WERI-Rb-1 (cell line): ENCODE data around the gene KLHL8.
A peak's percentile ranks its signal among the peaks of the same experiment; 100 is the strongest.

Experiments used
- DNase-seq: peaks from one replicate; pipeline ENCODE4 v3.0.0-alpha.2; 2020
- H3K27ac ChIP-seq: fragments of 250-450 bp; sonication (Bioruptor Pico); 2 replicates; pipeline ENCODE4 v1.5.1; 2020; ENCODE audit warnings: mild to moderate bottlenecking, moderate library complexity
- H3K27me3 ChIP-seq: fragments of 250-450 bp; sonication (Bioruptor Pico); 2 replicates; pipeline ENCODE4 v1.5.1; 2021; ENCODE audit warnings: mild to moderate bottlenecking, low read depth, moderate library complexity; ENCODE audit not compliant: insufficient read depth, severe bottlenecking
- H3K36me3 ChIP-seq: fragments of 250-450 bp; sonication (Bioruptor Pico); 2 replicates; pipeline ENCODE4 v1.5.1; 2020; ENCODE audit warnings: mild to moderate bottlenecking, moderate library complexity
- H3K4me3 ChIP-seq: 2 replicates; pipeline ENCODE4 v1.5.1; 2011; ENCODE audit warnings: low read depth, mild to moderate bottlenecking, control low read depth, low read length
- H3K9me3 ChIP-seq: fragments of 250-450 bp; sonication (Bioruptor Pico); 2 replicates; pipeline ENCODE4 v1.5.1; 2021; ENCODE audit warnings: mild to moderate bottlenecking, moderate library complexity; ENCODE audit not compliant: severe bottlenecking
- TF ChIP-seq, protein P1 (sequence below): IDR thresholded peaks from 2 replicates; pipeline ENCODE4 v1.5.1; 2011; ENCODE audit warnings: low read depth, mild to moderate bottlenecking, control low read depth, inconsistent platforms, low read length

Gene KLHL8

DNA sequence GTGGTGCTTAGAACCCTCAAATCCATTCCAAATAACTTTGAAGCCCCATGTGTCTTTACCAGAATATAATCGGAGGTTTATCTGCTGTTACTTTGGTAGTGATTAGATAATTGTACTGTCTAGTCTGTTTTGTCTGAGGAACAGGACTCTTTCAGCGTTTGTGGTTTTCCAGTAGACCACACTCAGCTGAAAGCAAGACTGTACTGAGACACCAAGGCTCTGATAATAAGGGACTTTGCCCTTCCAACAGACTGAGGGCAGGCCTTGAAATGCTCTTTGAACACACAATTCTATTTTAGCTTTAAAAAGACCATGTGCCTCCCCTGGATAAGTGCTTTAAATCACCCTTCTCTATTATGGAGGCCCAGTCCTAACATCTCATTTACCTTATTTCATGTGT, 76.1 kb downstream of the KLHL8 start:
- no peaks in the 10 kb centered on the region for H3K9me3 ChIP-seq
- H3K4me3 ChIP-seq = no peak overlapping the region
- no peaks in the 10 kb centered on the region for H3K36me3 ChIP-seq
- no peak overlapping the region for H3K27ac ChIP-seq
- TF ChIP-seq, protein P1, sequence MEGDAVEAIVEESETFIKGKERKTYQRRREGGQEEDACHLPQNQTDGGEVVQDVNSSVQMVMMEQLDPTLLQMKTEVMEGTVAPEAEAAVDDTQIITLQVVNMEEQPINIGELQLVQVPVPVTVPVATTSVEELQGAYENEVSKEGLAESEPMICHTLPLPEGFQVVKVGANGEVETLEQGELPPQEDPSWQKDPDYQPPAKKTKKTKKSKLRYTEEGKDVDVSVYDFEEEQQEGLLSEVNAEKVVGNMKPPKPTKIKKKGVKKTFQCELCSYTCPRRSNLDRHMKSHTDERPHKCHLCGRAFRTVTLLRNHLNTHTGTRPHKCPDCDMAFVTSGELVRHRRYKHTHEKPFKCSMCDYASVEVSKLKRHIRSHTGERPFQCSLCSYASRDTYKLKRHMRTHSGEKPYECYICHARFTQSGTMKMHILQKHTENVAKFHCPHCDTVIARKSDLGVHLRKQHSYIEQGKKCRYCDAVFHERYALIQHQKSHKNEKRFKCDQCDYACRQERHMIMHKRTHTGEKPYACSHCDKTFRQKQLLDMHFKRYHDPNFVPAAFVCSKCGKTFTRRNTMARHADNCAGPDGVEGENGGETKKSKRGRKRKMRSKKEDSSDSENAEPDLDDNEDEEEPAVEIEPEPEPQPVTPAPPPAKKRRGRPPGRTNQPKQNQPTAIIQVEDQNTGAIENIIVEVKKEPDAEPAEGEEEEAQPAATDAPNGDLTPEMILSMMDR = no peak
- DNase-seq = no peak
- H3K27me3 ChIP-seq = no peaks in the 10 kb centered on the region

DNA sequence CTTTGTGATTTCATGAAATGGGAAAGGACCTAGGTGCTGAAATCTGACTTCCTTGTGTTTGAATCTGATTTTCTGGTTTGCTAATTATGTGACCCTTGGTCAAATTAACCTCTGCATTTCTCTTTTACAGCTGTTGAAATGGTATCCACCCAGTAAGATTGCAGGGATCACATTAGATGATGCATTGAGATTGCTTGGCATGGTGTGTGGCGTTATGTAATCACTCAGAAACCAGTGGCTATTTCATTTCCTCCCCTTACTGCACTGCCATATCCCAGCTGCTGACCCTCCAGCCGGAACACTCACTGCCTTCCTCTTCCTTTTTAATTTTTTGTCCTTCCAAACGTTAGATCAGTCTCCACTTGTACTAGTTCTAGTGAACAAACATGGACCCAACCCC, 79.0 kb downstream of the KLHL8 start:
- Histone ChIP-seq H3K36me3 (peaks cover 19% of the 10 kb centered on the region), H3K9me3 (no peaks in the 10 kb centered on the region), H3K27me3 (no peaks in the 10 kb centered on the region), H3K4me3 (no peak overlapping the region), H3K27ac (no peak overlapping the region)
- TF ChIP-seq, protein P1 = no peak
- no peak for DNase-seq

DNA sequence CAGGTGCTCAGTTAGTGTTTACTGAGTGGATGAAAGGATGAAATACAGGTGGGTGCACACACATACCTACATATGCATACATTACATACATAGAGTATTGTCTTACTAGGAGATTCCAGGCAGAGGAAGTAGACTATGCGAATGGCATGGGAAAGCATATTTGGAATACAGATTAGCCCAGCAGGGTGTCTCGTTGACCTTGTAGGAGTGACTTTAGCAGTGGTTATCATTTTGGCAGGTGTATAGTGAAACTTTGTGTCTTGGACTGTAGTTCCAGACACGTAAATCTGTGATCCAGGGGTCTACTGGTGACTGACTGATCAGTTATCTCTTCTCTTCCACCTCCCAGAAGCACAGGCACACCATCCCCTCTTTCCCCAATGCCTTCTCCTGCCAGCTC, 86.3 kb downstream of the KLHL8 start:
- no peak for DNase-seq
- H3K36me3 ChIP-seq = peaks cover 86% of the 10 kb centered on the region

DNA sequence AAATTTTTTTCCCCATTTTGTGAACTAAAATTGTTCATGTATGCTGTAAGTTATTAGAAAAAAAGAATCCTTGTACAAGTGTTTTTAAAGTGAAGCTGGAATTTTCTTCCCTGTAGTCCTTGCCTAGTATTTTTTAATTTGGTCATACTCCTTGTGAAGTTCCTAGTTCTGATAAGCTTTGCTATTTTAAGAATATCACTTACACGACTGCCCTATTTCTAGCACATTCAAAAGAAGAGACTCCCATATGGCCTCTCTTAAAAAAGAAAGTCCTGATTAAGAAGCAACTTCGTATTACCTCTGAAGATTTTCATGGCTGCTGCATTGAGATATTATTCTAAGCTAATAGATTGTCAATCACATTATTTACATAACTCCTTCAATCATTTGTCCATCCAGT, 87.2 kb downstream of the KLHL8 start:
- peaks cover 89% of the 10 kb centered on the region for H3K36me3 ChIP-seq
- no peak overlapping the region for H3K27ac ChIP-seq
- no peaks in the 10 kb centered on the region for H3K27me3 ChIP-seq
- DNase-seq = no peak
- TF ChIP-seq, protein P1 = no peak
- no peaks in the 10 kb centered on the region for H3K9me3 ChIP-seq
- no peak overlapping the region for H3K4me3 ChIP-seq

More for the DNA sequence above, 86.3 kb downstream of the KLHL8 start:
- TF ChIP-seq, protein P1 = no peak
- no peaks in the 10 kb centered on the region for H3K27me3 ChIP-seq
- H3K9me3 ChIP-seq = no peaks in the 10 kb centered on the region
- H3K4me3 ChIP-seq = no peak overlapping the region
- no peak overlapping the region for H3K27ac ChIP-seq

DNA sequence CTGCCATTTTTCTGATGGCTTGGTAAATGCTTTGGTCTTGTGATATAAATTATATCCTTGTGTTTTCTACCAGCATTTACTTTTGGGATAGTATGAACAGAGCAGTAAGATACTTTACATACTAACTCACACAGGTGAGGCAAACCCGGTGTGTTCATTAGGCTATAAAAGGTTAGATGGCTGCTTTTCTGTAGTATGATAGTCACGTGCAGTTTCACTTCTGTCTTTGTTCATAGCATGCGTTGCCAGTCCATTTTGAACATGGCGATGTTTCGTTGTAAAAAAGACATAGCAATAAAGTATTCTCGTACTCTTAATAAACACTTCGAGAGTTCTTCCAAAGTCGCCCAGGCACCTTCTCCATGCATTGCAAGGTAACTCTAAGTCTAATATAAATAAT, 88.4 kb downstream of the KLHL8 start:
- no peak for DNase-seq
- H3K36me3 ChIP-seq = peaks cover 92% of the 10 kb centered on the region
- TF ChIP-seq, protein P1 = no peak
- no peaks in the 10 kb centered on the region for H3K9me3 ChIP-seq
- no peaks in the 10 kb centered on the region for H3K27me3 ChIP-seq
- no peak overlapping the region for H3K27ac ChIP-seq
- H3K4me3 ChIP-seq = no peak overlapping the region

DNA sequence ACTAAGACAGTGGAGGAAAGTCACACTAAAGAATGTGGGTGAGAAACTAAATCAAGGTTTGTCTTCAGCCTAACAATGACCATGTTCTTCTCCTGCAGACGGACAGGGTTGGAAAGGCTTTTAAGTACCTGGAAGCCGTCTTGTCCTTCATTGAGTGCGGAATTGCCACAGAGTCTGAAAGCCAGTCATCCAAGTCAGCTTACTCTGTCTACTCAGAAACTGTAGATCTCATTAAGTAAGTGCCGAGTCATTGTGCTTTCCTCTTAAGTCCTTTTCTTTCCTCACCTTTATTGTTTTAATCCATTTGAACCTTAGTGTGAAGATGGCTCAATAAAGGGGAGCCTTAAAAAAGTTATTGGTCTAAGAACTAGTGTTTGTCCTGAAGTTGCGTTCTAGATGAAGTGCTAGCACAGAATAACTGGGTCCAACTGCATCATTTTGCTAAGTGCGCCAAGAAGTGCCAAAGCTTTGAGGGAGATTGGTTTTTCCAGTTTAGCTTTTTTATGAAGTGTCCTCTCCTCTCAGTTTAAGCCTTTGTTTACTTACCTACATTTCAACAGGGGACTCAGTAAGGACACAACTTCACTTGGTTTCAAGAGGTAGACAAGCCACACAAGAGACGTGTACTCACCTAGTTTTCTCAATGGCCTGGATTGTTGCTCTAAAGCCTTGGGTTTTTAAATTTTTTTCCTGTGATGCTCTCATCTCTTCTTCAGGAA, 89.3 kb downstream of the KLHL8 start:
- H3K4me3 ChIP-seq = no peak overlapping the region
- H3K27ac ChIP-seq = peak overlapping the region; percentile 80
- H3K36me3 ChIP-seq = peaks cover 94% of the 10 kb centered on the region
- peak; percentile 48 for DNase-seq
- TF ChIP-seq, protein P1 = no peak
- H3K27me3 ChIP-seq = no peaks in the 10 kb centered on the region
- no peaks in the 10 kb centered on the region for H3K9me3 ChIP-seq
